Calu3 (cell line): ENCODE results near the gene TSC2. TPM values are rescaled to one million over a fixed set of nuclear protein-coding genes. Genes with fewer than 3 reads are reported as not detected.

Source experiments
- BruUV-seq: library from RNA; stranded (reverse); fragments of 400-500 nt; replicated peaks from 2 replicates; lab custom pipeline; 2021; lab: Mats Ljungman, UMichigan
- CTCF ChIA-PET: fragments of 300-600 bp; sonication (Branson Sonifier 250); formaldehyde crosslinking; loops from one replicate; lab custom pipeline; 2022; ENCODE audit warnings: antibody characterized with exemption; lab: Charles Lee
- DNase-seq: peaks from one replicate; pipeline ENCODE4 v3.0.0; 2022
- H3K27ac Mint-ChIP-seq: one replicate; pipeline ENCODE4 v1.8.0; 2022; ENCODE audit warnings: mixed read lengths; ENCODE audit not compliant: unreplicated experiment
- H3K27me3 Mint-ChIP-seq: one replicate; pipeline ENCODE4 v1.8.0; 2022; ENCODE audit warnings: mixed read lengths; ENCODE audit not compliant: unreplicated experiment
- H3K36me3 Mint-ChIP-seq: one replicate; pipeline ENCODE4 v1.8.0; 2022; ENCODE audit warnings: mild to moderate bottlenecking, moderate library complexity, mixed read lengths; ENCODE audit not compliant: insufficient read depth, unreplicated experiment
- H3K4me1 Mint-ChIP-seq: one replicate; pipeline ENCODE4 v1.8.0; 2022; ENCODE audit warnings: mild to moderate bottlenecking, low read depth, mixed read lengths; ENCODE audit not compliant: unreplicated experiment
- H3K4me3 Mint-ChIP-seq: one replicate; pipeline ENCODE4 v1.8.0; 2022; ENCODE audit warnings: mild to moderate bottlenecking, low read depth, moderate library complexity, mixed read lengths; ENCODE audit not compliant: unreplicated experiment
- H3K9me3 Mint-ChIP-seq: one replicate; pipeline ENCODE4 v1.8.0; 2022; ENCODE audit warnings: low read depth, mixed read lengths; ENCODE audit not compliant: unreplicated experiment
- intact Hi-C: fragments of 100-400 bp; cut with micrococcal nuclease; formaldehyde crosslinking; loops from one replicate; pipeline ENCODE4 v1.10.0; 2022; ENCODE audit not compliant: unreplicated experiment
- total RNA-seq: library from RNA; stranded (reverse); gene quantifications from 2 replicates; pipeline ENCODE4 v1.2.3, GENCODE V29; 2022
- TF ChIP-seq, protein P1 (sequence below): fragments of 200-600 bp; IDR thresholded peaks from one replicate; pipeline ENCODE4 v1.8.0; 2022; ENCODE audit warnings: antibody characterized with exemption; ENCODE audit not compliant: unreplicated experiment

Gene TSC2
- total RNA-seq, 1 experiment from 2014 or later = 170 TPM

- TF ChIP-seq, protein P1, sequence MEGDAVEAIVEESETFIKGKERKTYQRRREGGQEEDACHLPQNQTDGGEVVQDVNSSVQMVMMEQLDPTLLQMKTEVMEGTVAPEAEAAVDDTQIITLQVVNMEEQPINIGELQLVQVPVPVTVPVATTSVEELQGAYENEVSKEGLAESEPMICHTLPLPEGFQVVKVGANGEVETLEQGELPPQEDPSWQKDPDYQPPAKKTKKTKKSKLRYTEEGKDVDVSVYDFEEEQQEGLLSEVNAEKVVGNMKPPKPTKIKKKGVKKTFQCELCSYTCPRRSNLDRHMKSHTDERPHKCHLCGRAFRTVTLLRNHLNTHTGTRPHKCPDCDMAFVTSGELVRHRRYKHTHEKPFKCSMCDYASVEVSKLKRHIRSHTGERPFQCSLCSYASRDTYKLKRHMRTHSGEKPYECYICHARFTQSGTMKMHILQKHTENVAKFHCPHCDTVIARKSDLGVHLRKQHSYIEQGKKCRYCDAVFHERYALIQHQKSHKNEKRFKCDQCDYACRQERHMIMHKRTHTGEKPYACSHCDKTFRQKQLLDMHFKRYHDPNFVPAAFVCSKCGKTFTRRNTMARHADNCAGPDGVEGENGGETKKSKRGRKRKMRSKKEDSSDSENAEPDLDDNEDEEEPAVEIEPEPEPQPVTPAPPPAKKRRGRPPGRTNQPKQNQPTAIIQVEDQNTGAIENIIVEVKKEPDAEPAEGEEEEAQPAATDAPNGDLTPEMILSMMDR = no peak
- Mint-ChIP-seq H3K27me3 (peaks cover 66% of the 10 kb centered on the region), H3K27ac (no peak overlapping the region), H3K9me3 (no peaks in the 10 kb centered on the region), H3K4me1 (peaks cover 32% of the 10 kb centered on the region), H3K4me3 (peak overlapping the region; percentile 66), H3K36me3 (peaks cover 29% of the 10 kb centered on the region)
- no TSS peak for BruUV-seq
- intact Hi-C loops = no loop called here
- CTCF ChIA-PET = interaction anchor here (0.6 to 0.7 kb wide), 3 partner anchors 21 to 582 kb away, joined by 3 read pairs; partner anchors contain the start of gene PKD1
- DNase-seq = no peak
Observed at GRCh38 chr16:2019921-2020831, 27.6 kb upstream of the TSC2 start.

- intact Hi-C loops = loop anchor here (2.0 kb wide), 1 partner anchor 118 kb away; no protein-coding TSS in a partner anchor
- DNase-seq = peak; percentile 50
- CTCF ChIA-PET = interaction anchor here (0.5 to 1.5 kb wide), 10 partner anchors 14 to 1327 kb away, joined by 3 to 29 read pairs (median 5); partner anchors contain the start of genes NTHL1, RAB26 and TSC2
- Mint-ChIP-seq H3K27me3 (peaks cover 62% of the 10 kb centered on the region), H3K9me3 (no peaks in the 10 kb centered on the region), H3K4me3 (peak overlapping the region; percentile 73), H3K4me1 (peaks cover 37% of the 10 kb centered on the region), H3K36me3 (peaks cover 39% of the 10 kb centered on the region), H3K27ac (no peak overlapping the region)
- TF ChIP-seq, protein P1 = no peak
- no TSS peak for BruUV-seq
Observed at GRCh38 chr16:2022723-2023091, 25.1 kb upstream of the TSC2 start.

DNA sequence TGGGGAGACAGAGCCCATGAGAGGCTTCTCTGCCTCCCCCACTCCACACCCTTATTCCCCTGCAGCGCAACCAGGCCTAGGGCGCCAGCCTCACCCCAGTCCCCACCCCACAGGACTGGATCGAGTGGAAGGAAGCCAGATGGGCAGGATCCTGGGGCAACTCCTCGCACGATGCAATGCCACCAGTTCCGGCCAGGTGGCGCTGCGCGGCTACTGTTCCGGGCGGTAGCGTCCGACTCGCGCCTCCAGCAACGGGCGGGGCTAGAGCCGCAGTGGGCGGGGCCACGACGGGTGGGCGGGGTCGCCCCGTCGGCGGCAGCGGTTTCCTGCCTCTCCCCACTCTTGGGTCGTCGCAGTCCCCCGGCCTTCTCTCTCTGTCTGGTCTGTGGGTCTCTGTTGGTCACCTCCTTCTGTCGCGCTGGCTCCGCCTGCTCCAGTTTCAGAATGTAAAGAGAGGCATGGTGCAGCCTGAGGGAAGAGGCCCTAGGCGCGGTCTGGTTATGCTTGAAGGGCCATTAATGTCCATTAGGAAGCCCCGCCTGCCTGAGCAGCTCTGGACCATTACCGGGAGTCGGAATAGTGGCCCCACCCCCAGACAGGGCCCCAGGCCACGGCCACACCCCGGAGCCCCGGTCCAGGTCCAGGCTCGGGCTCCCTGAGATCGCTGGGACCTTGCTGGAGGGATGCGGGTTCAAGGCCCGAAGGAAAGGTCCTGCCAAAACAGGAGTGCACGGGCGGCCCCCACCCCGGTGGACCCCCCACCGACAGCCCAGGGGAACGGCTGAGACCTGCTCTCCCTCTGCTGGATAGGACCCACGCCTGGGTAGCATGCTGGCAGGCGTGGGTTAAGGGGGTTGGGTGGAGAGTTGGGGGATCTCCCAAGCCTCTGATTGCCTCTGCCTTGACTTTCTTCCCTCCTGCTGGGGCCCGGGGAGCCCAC lies 24.4 kb upstream of the TSC2 start:
- H3K27ac Mint-ChIP-seq = no peak overlapping the region
- intact Hi-C loops = loop anchor here (2.0 kb wide), 1 partner anchor 117 kb away; no protein-coding TSS in a partner anchor
- no peaks in the 10 kb centered on the region for H3K9me3 Mint-ChIP-seq
- CTCF ChIA-PET = interaction anchor here (0.5 to 1.6 kb wide), 11 partner anchors 15 to 776 kb away, joined by 3 to 29 read pairs (median 4); partner anchors contain the start of genes NTHL1, RAB26 and TSC2
- H3K4me1 Mint-ChIP-seq = peaks cover 41% of the 10 kb centered on the region
- H3K36me3 Mint-ChIP-seq = peaks cover 45% of the 10 kb centered on the region
- DNase-seq = peak; percentile 97
- TF ChIP-seq, protein P1 = peak; percentile 98
- BruUV-seq = no TSS peak
- peak overlapping the region; percentile 73 for H3K4me3 Mint-ChIP-seq
- peaks cover 56% of the 10 kb centered on the region for H3K27me3 Mint-ChIP-seq

DNA sequence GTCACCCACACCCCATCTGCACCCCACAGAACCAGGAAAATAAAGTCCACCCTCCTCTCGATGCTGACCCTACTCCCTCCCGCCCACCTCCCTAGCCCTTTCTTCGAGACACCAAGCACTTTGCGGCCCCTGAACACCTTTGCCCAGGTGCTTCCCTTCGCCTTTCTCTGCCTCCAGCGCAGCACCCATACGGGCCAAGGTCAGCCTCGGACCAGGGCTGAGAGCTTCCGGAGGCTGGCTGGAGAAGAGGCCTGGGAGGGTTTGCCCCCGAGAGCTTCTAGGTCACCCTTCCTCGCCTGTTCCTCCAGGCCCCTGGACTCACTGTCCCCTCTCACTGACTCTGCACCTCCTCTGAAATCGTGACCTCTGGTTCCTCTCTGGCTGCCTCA lies 23.8 kb upstream of the TSC2 start:
- peaks cover 46% of the 10 kb centered on the region for H3K36me3 Mint-ChIP-seq
- intact Hi-C loops = no loop called here
- H3K9me3 Mint-ChIP-seq = no peaks in the 10 kb centered on the region
- BruUV-seq = no TSS peak
- peaks cover 49% of the 10 kb centered on the region for H3K27me3 Mint-ChIP-seq
- TF ChIP-seq, protein P1 = no peak
- peaks cover 41% of the 10 kb centered on the region for H3K4me1 Mint-ChIP-seq
- no peak for DNase-seq
- H3K27ac Mint-ChIP-seq = no peak overlapping the region
- CTCF ChIA-PET = interaction anchor here (0.7 to 1.6 kb wide), 3 partner anchors 32 to 117 kb away, joined by 3 to 4 read pairs (median 4); no protein-coding TSS in a partner anchor
- no peak overlapping the region for H3K4me3 Mint-ChIP-seq
